GM12874 (cell line): ENCODE data around the gene GNAQ.
A peak's percentile ranks its signal among the peaks of the same experiment; 100 is the strongest.

ENCODE experiments used
- TF ChIP-seq, protein P1 (sequence below): IDR thresholded peaks from 2 replicates; pipeline ENCODE4 v1.5.1; 2011; ENCODE audit warnings: low read depth, mild to moderate bottlenecking, control low read depth, low read length, moderate library complexity; ENCODE audit not compliant: insufficient read depth

The GNAQ gene

DNA sequence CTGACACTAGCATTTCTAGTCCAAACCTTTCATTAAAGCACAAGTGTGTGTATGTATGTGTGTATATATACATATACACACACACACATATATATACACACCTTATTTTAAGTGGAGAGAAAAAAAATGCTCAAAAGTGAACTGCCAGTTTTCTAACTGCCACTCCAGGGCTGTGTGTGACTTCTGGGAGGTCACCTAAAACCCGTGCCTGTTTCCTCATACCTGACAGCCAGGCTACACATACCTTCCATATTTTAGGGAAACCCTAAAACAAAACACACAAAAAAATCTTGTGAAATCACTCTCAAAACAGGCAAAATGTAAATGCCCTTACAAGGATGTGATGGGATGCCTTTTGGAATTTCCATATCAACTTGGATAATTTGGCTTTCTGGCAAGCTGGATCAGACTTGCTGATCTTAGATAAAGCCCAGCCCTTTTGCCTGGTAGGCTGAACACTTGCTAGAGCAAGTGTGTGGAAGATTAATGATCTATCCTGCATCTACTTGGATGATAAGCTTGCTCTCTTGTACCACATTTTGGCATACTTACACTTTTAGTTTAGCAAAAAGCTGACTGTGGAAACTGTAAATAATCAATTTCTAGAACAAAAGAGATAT is 127.8 kb downstream of the GNAQ start:
- TF ChIP-seq, protein P1, sequence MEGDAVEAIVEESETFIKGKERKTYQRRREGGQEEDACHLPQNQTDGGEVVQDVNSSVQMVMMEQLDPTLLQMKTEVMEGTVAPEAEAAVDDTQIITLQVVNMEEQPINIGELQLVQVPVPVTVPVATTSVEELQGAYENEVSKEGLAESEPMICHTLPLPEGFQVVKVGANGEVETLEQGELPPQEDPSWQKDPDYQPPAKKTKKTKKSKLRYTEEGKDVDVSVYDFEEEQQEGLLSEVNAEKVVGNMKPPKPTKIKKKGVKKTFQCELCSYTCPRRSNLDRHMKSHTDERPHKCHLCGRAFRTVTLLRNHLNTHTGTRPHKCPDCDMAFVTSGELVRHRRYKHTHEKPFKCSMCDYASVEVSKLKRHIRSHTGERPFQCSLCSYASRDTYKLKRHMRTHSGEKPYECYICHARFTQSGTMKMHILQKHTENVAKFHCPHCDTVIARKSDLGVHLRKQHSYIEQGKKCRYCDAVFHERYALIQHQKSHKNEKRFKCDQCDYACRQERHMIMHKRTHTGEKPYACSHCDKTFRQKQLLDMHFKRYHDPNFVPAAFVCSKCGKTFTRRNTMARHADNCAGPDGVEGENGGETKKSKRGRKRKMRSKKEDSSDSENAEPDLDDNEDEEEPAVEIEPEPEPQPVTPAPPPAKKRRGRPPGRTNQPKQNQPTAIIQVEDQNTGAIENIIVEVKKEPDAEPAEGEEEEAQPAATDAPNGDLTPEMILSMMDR: no peak

GRCh38 chr9:77901771-77902170 is 129.8 kb downstream of the GNAQ start:
- TF ChIP-seq, protein P1: no peak

DNA sequence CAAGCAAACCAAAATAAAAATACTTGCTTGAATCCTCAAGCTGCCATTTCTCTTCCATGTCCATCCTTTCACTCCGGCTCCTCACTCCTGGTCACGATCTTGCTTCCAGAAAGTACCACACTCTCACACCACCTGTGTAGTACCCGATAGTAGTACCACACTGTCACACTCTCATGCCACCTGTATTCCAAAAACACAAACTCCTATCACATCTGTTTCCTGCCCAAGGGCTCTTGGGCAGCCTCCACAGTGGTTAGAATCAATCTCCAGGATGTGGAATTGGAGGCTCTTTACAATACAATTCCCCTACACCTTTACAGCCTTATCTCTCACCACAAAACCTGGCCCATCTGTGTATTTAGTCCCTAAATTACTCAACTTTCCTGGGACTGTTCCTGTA is 130.6 kb downstream of the GNAQ start:
- TF ChIP-seq, protein P1: no peak

DNA sequence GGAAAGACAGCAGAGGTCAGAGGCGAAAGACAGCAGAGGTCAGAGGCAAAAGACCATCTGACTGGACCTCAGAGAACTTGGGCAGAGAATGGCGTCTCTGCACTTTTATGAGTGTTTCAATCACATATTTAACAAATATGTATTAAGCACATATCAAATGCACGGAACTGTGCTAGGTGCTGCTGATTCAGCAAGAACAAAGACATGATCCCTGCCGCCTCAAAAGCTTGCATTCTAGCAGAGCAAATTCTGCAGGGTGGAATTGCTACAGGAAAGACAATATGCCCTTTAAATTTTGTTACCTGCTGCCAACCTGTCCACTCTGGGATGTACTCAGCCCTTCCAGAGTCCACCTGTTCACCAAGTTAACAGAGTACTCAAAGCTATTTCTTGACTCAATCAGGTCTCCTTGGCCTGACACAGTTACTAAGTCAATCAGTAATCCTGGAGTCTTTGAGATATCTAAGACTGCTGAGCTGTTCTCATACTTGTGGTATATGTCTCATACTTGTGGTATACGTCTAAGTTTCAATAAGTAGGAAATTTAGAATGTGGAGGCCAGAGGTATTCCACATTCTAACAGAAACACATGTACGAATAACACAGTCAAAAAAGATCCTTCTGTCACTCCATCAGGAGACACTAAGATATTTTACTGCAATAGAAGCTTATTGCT is 131.8 kb downstream of the GNAQ start:
- TF ChIP-seq, protein P1: no peak

- TF ChIP-seq, protein P1: no peak
Observed at GRCh38 chr9:77898864-77899263, 132.7 kb downstream of the GNAQ start.

- TF ChIP-seq, protein P1: 0 out of 2 replicates have a peak, but pooled peaks have one; percentile 13
Observed at GRCh38 chr9:77896938-77897667, 134.5 kb downstream of the GNAQ start.

DNA sequence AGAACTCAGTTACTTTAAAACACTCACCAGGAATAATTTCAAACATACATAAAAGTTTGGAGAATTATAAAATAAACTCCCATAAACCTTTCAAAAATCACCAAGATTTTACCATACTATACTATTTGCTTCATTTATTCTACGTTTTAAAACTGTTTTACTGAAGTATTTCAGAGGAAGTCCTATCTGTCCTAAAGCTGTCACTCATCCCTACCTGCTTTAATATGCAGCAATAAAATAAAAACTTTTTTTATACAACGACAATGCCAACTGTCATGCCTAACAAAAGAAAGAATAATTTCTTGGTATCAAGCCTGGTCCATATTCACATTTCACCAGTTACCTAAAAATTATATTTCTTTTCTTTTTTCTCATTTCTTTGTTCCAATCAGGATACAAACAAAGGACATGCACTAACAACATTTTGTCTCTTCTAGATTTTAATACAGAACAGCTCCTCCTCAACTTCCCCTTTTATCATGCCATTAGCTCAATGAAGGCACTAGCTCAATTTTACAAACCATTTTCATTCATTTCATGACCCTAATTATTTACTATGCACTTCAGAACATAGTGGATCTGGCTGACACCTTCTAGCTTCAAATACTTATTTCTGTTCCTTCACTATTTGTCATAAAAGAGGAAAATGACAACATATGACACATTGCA is 135.2 kb downstream of the GNAQ start:
- TF ChIP-seq, protein P1: no peak
